ENCODE data around the gene APIP.

The APIP gene

DNA sequence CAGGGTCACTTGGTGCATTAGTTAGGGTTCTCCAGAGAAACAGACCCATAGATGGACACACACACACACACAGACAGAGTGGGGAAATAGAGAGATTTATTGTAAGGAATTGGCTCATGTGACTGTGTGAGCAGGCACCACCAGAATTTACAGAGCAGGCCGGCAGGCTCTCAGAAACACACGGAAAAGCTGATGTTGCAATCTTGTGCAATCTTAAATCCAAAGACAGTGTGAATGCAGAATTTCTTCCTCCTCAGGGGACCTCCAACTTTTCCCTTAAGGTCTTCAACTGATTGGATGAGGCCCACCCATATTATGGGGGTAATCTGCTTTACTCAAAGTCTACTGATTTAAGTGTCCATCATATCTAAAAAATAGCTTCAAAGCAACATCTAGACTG lies 49.8 kb downstream of the APIP start:
- TF ChIP-seq, protein P1, sequence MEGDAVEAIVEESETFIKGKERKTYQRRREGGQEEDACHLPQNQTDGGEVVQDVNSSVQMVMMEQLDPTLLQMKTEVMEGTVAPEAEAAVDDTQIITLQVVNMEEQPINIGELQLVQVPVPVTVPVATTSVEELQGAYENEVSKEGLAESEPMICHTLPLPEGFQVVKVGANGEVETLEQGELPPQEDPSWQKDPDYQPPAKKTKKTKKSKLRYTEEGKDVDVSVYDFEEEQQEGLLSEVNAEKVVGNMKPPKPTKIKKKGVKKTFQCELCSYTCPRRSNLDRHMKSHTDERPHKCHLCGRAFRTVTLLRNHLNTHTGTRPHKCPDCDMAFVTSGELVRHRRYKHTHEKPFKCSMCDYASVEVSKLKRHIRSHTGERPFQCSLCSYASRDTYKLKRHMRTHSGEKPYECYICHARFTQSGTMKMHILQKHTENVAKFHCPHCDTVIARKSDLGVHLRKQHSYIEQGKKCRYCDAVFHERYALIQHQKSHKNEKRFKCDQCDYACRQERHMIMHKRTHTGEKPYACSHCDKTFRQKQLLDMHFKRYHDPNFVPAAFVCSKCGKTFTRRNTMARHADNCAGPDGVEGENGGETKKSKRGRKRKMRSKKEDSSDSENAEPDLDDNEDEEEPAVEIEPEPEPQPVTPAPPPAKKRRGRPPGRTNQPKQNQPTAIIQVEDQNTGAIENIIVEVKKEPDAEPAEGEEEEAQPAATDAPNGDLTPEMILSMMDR (IDR thresholded peaks at IDR 0.05; ENCODE audit: low read length): no peak
- no peak for TF ChIP-seq EZH2phosphoT487 (IDR thresholded peaks at IDR 0.05; ENCODE audit: low read length)
- TF ChIP-seq EZH2 (optimal IDR thresholded peaks at IDR 0.05; ENCODE audit: low read depth, low read length): no peak
- Histone ChIP-seq H3K9ac (ENCODE audit: low read length) (no peak overlapping the region), H2AFZ (ENCODE audit: low read length) (no peak overlapping the region), H3K36me3 (replicated peaks; ENCODE audit: insufficient read depth, low read length) (no peaks in the 10 kb centered on the region), H3K4me3 (ENCODE audit: low read length) (no peak overlapping the region), H3K4me1 (ENCODE audit: low read length) (no peaks in the 10 kb centered on the region), H3K9me2 (replicated peaks; ENCODE audit: insufficient read depth, low read length) (no peaks in the 10 kb centered on the region), H3K9me3 (replicated peaks; ENCODE audit: insufficient read depth, low read length) (no peaks in the 10 kb centered on the region), H3K79me2 (ENCODE audit: low read length) (no peaks in the 10 kb centered on the region), H3K27ac (ENCODE audit: low read length) (no peak overlapping the region), H3K4me2 (ENCODE audit: low read depth, low read length) (no peak overlapping the region), H3K27me3 (replicated peaks; ENCODE audit: insufficient read depth, low read length) (no peaks in the 10 kb centered on the region), H3F3A (ENCODE audit: insufficient read depth, low read length) (no peaks in the 10 kb centered on the region), H4K20me1 (ENCODE audit: insufficient read depth, low read length) (no peaks in the 10 kb centered on the region)
- no peak for DNase-seq

GRCh38 chr11:34865261-34865660 lies 50.9 kb downstream of the APIP start:
- TF ChIP-seq, protein P1 (IDR thresholded peaks at IDR 0.05; ENCODE audit: low read length): no peak
- TF ChIP-seq EZH2 (optimal IDR thresholded peaks at IDR 0.05; ENCODE audit: low read depth, low read length) (no peak), EZH2phosphoT487 (IDR thresholded peaks at IDR 0.05; ENCODE audit: low read length) (no peak)
- Histone ChIP-seq H3K4me1 (ENCODE audit: low read length) (peaks cover 8% of the 10 kb centered on the region), H3K36me3 (replicated peaks; ENCODE audit: insufficient read depth, low read length) (no peaks in the 10 kb centered on the region)

DNA sequence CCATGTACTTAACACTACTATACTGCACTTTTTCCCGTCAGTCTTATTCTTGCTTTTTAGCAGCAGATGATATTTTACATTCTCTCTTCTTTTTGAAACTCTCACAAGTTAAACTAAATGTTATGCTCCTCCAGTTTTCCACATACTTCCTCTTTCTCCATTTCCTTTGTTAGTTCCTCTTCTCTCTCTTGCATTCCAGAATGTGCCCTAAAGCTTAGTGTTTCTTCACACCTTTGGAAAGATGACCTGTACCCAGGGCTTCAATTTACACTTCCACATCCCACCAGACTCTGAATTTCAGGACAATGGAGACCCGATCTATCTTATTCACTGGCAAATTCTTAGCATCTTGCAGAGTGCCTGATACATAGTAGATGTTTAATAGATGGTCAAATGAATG lies 51.8 kb downstream of the APIP start:
- Histone ChIP-seq H3K27ac (ENCODE audit: low read length) (no peak overlapping the region), H3K9ac (ENCODE audit: low read length) (no peak overlapping the region), H3K4me1 (ENCODE audit: low read length) (peaks cover 14% of the 10 kb centered on the region), H3K4me2 (ENCODE audit: low read depth, low read length) (no peak overlapping the region), H3K9me2 (replicated peaks; ENCODE audit: insufficient read depth, low read length) (no peaks in the 10 kb centered on the region), H4K20me1 (ENCODE audit: insufficient read depth, low read length) (no peaks in the 10 kb centered on the region), H3K36me3 (replicated peaks; ENCODE audit: insufficient read depth, low read length) (no peaks in the 10 kb centered on the region), H3K9me3 (replicated peaks; ENCODE audit: insufficient read depth, low read length) (no peaks in the 10 kb centered on the region), H3F3A (ENCODE audit: insufficient read depth, low read length) (peaks cover 14% of the 10 kb centered on the region), H3K4me3 (ENCODE audit: low read length) (no peak overlapping the region), H3K79me2 (ENCODE audit: low read length) (no peaks in the 10 kb centered on the region), H3K27me3 (replicated peaks; ENCODE audit: insufficient read depth, low read length) (no peaks in the 10 kb centered on the region), H2AFZ (ENCODE audit: low read length) (no peak overlapping the region)
- DNase-seq: no peak
- TF ChIP-seq EZH2 (optimal IDR thresholded peaks at IDR 0.05; ENCODE audit: low read depth, low read length) (no peak), EZH2phosphoT487 (IDR thresholded peaks at IDR 0.05; ENCODE audit: low read length) (no peak)
- TF ChIP-seq, protein P1 (IDR thresholded peaks at IDR 0.05; ENCODE audit: low read length): no peak

More at GRCh38 chr11:34865261-34865660, 50.9 kb downstream of the APIP start:
- peaks cover 8% of the 10 kb centered on the region for H3F3A ChIP-seq (ENCODE audit: insufficient read depth, low read length)
- H3K27me3 ChIP-seq (replicated peaks; ENCODE audit: insufficient read depth, low read length): no peaks in the 10 kb centered on the region
- H3K9me3 ChIP-seq (replicated peaks; ENCODE audit: insufficient read depth, low read length): no peaks in the 10 kb centered on the region
- no peaks in the 10 kb centered on the region for H3K79me2 ChIP-seq (ENCODE audit: low read length)
- H2AFZ ChIP-seq (ENCODE audit: low read length): no peak overlapping the region
- H3K4me2 ChIP-seq (ENCODE audit: low read depth, low read length): no peak overlapping the region
- H3K4me3 ChIP-seq (ENCODE audit: low read length): no peak overlapping the region
- H3K9ac ChIP-seq (ENCODE audit: low read length): no peak overlapping the region
- H4K20me1 ChIP-seq (ENCODE audit: insufficient read depth, low read length): no peaks in the 10 kb centered on the region
- H3K9me2 ChIP-seq (replicated peaks; ENCODE audit: insufficient read depth, low read length): no peaks in the 10 kb centered on the region
- no peak for DNase-seq
- no peak overlapping the region for H3K27ac ChIP-seq (ENCODE audit: low read length)
